ENCODE data around the gene CLGN. TPM values are rescaled to one million over a fixed set of nuclear protein-coding genes. Genes with fewer than 3 reads are reported as not detected.

The CLGN gene
- total RNA-seq, 1 experiment from 2014 or later = 5.5 TPM

GRCh38 chr4:140346136-140346535 is 81.3 kb downstream of the CLGN start:
- CTCF ChIA-PET = interaction anchor here (1.0 kb wide), 1 partner anchor 20 kb away, joined by 3 read pairs; no protein-coding TSS in a partner anchor
- POLR2A ChIA-PET = no interaction called here

GRCh38 chr4:140344621-140345020 is 82.8 kb downstream of the CLGN start:
- BruUV-seq (replicated peaks) = no TSS peak
- intact Hi-C loops (cut with micrococcal nuclease; ENCODE audit: unreplicated experiment) = no loop called here
- no peaks in the 10 kb centered on the region for H3K27me3 ChIP-seq (replicated peaks; ENCODE audit: control insufficient read depth, insufficient read depth, low read length)
- TF ChIP-seq CTCF (IDR thresholded peaks at IDR 0.05; ENCODE audit: insufficient read depth in 1 of 2, low read depth in 1 of 2, low read length in 1 of 2, severe bottlenecking in 1 of 2, unreplicated experiment in 1 of 2) = no peak
- POLR2A ChIA-PET = no interaction called here
- H3K4me1 ChIP-seq = peaks cover 6% of the 10 kb centered on the region; the same call in 1 of the 2 replicates
- H3K36me3 Mint-ChIP-seq (ENCODE audit: insufficient read depth, unreplicated experiment) = no peaks in the 10 kb centered on the region
- no peaks in the 10 kb centered on the region for H3K36me3 ChIP-seq (ENCODE audit: control insufficient read depth, insufficient read depth, low read length)
- no peaks in the 10 kb centered on the region for H3K9me3 ChIP-seq
- H3K27ac Mint-ChIP-seq (ENCODE audit: unreplicated experiment) = no peak overlapping the region
- CTCF ChIA-PET = no interaction called here
- no peak overlapping the region for H3K4me3 Mint-ChIP-seq (ENCODE audit: unreplicated experiment)
- DNase-seq = no peak
- peaks cover 7% of the 10 kb centered on the region for H3K4me1 Mint-ChIP-seq (ENCODE audit: low read depth, unreplicated experiment)
- H3K27me3 Mint-ChIP-seq (ENCODE audit: insufficient read depth, unreplicated experiment) = no peaks in the 10 kb centered on the region
- no peaks in the 10 kb centered on the region for H3K9me3 Mint-ChIP-seq (ENCODE audit: unreplicated experiment)
- H3K4me3 ChIP-seq (ENCODE audit: low read depth, low read length) = no peak overlapping the region

More at GRCh38 chr4:140346136-140346535, 81.3 kb downstream of the CLGN start:
- Mint-ChIP-seq H3K4me1 (ENCODE audit: low read depth, unreplicated experiment) (peaks cover 7% of the 10 kb centered on the region), H3K27ac (ENCODE audit: unreplicated experiment) (no peak overlapping the region), H3K27me3 (ENCODE audit: insufficient read depth, unreplicated experiment) (no peaks in the 10 kb centered on the region), H3K9me3 (ENCODE audit: unreplicated experiment) (no peaks in the 10 kb centered on the region), H3K4me3 (ENCODE audit: unreplicated experiment) (no peak overlapping the region), H3K36me3 (ENCODE audit: insufficient read depth, unreplicated experiment) (no peaks in the 10 kb centered on the region)
- no peaks in the 10 kb centered on the region for H3K36me3 ChIP-seq (ENCODE audit: control insufficient read depth, insufficient read depth, low read length)
- peaks cover 6% of the 10 kb centered on the region; the same call in 1 of the 2 replicates for H3K4me1 ChIP-seq
- H3K9me3 ChIP-seq = no peaks in the 10 kb centered on the region
- DNase-seq = no peak
- no peak overlapping the region for H3K4me3 ChIP-seq (ENCODE audit: low read depth, low read length)
- BruUV-seq (replicated peaks) = no TSS peak
- TF ChIP-seq CTCF (IDR thresholded peaks at IDR 0.05; ENCODE audit: insufficient read depth in 1 of 2, low read depth in 1 of 2, low read length in 1 of 2, severe bottlenecking in 1 of 2, unreplicated experiment in 1 of 2) = no peak
- H3K27me3 ChIP-seq (replicated peaks; ENCODE audit: control insufficient read depth, insufficient read depth, low read length) = no peaks in the 10 kb centered on the region
- intact Hi-C loops (cut with micrococcal nuclease; ENCODE audit: unreplicated experiment) = no loop called here

- intact Hi-C loops (cut with micrococcal nuclease; ENCODE audit: unreplicated experiment) = no loop called here
- no peak for DNase-seq
- Histone ChIP-seq H3K9me3 (no peaks in the 10 kb centered on the region), H3K4me3 (ENCODE audit: low read depth, low read length) (no peak overlapping the region), H3K36me3 (ENCODE audit: control insufficient read depth, insufficient read depth, low read length) (no peaks in the 10 kb centered on the region), H3K27me3 (replicated peaks; ENCODE audit: control insufficient read depth, insufficient read depth, low read length) (no peaks in the 10 kb centered on the region), H3K4me1 (peaks cover 6% of the 10 kb centered on the region; the same call in 1 of the 2 replicates)
- POLR2A ChIA-PET = no interaction called here
- CTCF ChIA-PET = no interaction called here
- Mint-ChIP-seq H3K27ac (ENCODE audit: unreplicated experiment) (no peak overlapping the region), H3K27me3 (ENCODE audit: insufficient read depth, unreplicated experiment) (no peaks in the 10 kb centered on the region), H3K4me1 (ENCODE audit: low read depth, unreplicated experiment) (peaks cover 7% of the 10 kb centered on the region), H3K36me3 (ENCODE audit: insufficient read depth, unreplicated experiment) (no peaks in the 10 kb centered on the region), H3K4me3 (ENCODE audit: unreplicated experiment) (no peak overlapping the region), H3K9me3 (ENCODE audit: unreplicated experiment) (no peaks in the 10 kb centered on the region)
- BruUV-seq (replicated peaks) = no TSS peak
- no peak for TF ChIP-seq CTCF (IDR thresholded peaks at IDR 0.05; ENCODE audit: insufficient read depth in 1 of 2, low read depth in 1 of 2, low read length in 1 of 2, severe bottlenecking in 1 of 2, unreplicated experiment in 1 of 2)
These were observed 83.3 kb downstream of the CLGN start for GRCh38 chr4:140344101-140344500.

Measured in Caco-2 (cell line).